Islet precursor cell (in vitro differentiated cells): ENCODE measurements around the gene TLR9.
"Not testable (repeated sequence)": the region's sequence is repeated elsewhere in the genome, so short reads cannot be mapped to it uniquely, and the experiment has no call there.

Source experiments
- DNase-seq: peaks from one replicate; pipeline ENCODE4 v3.0.0-alpha.2; 2018

TLR9 gene

GRCh38 chr3:52225452-52226228, at the start of gene TLR9:
TLR9 (minus strand) TSS chr3:52225645; CDS start chr3:52225529, 116 bp downstream.
- peak; percentile 50 for DNase-seq

- not testable (repeated sequence) for DNase-seq
Observed at GRCh38 chr3:52274781-52275180, 49.3 kb upstream of the TLR9 start.

- no peak for DNase-seq
Observed at GRCh38 chr3:52272831-52273230, 47.4 kb upstream of the TLR9 start.

GRCh38 chr3:52272172-52272571, 46.7 kb upstream of the TLR9 start:
- not testable (repeated sequence) for DNase-seq

- DNase-seq: no peak
Observed at GRCh38 chr3:52270252-52270754, 44.9 kb upstream of the TLR9 start.

GRCh38 chr3:52269776-52270175, 44.3 kb upstream of the TLR9 start:
- DNase-seq: no peak

- no peak for DNase-seq
Observed at GRCh38 chr3:52268036-52268435, 42.6 kb upstream of the TLR9 start.

- peak; percentile 74 for DNase-seq
Observed at GRCh38 chr3:52265387-52265786, 39.9 kb upstream of the TLR9 start.

GRCh38 chr3:52262447-52262846, 37.0 kb upstream of the TLR9 start:
- DNase-seq: no peak

GRCh38 chr3:52259448-52259847, 34.0 kb upstream of the TLR9 start:
- no peak for DNase-seq

GRCh38 chr3:52259035-52259434, 33.6 kb upstream of the TLR9 start:
- DNase-seq: no peak

GRCh38 chr3:52257911-52258310, 32.5 kb upstream of the TLR9 start:
- DNase-seq: no peak

GRCh38 chr3:52256622-52257021, 31.2 kb upstream of the TLR9 start:
- DNase-seq: no peak

- no peak for DNase-seq
Observed at GRCh38 chr3:52256159-52256558, 30.7 kb upstream of the TLR9 start.

- no peak for DNase-seq
Observed at GRCh38 chr3:52254608-52255007, 29.2 kb upstream of the TLR9 start.

- DNase-seq: no peak
Observed at GRCh38 chr3:52253314-52254304, 28.2 kb upstream of the TLR9 start.

- no peak for DNase-seq
Observed at GRCh38 chr3:52250122-52250521, 24.7 kb upstream of the TLR9 start.

- DNase-seq: no peak
Observed at GRCh38 chr3:52249683-52250082, 24.2 kb upstream of the TLR9 start.

- no peak for DNase-seq
Observed at GRCh38 chr3:52248816-52249547, 23.5 kb upstream of the TLR9 start.

- DNase-seq: no peak
Observed at GRCh38 chr3:52248165-52248541, 22.7 kb upstream of the TLR9 start.

- no peak for DNase-seq
Observed at GRCh38 chr3:52247409-52248164, 22.1 kb upstream of the TLR9 start.
